Activated B cell treated with CpG ODN at 0.5 μM for 24 hours (primary cell): ENCODE data around the gene MINDY4. TPM values are rescaled to one million over a fixed set of nuclear protein-coding genes. Genes with fewer than 3 reads are reported as not detected.

Source experiments
- ATAC-seq: fragments of 200-7000 bp; cut with Tn5 transposase; one replicate; pipeline ENCODE4 v1.10.0; 2021; ENCODE audit warnings: low read depth, mild to moderate bottlenecking, moderate library complexity
- CTCF ChIA-PET: fragments of 350-600 bp; sonication (Branson Sonifier 250); formaldehyde crosslinking; loops from one replicate; lab custom pipeline; 2021; ENCODE audit warnings: antibody characterized with exemption; lab: Charles Lee
- POLR2A ChIA-PET: fragments of 350-600 bp; sonication (Branson Sonifier 250); formaldehyde crosslinking; loops from one replicate; lab custom pipeline; 2021; ENCODE audit warnings: antibody characterized with exemption; lab: Charles Lee
- DNase-seq: peaks from one replicate; pipeline ENCODE4 v3.0.0; 2022
- H3K27ac Mint-ChIP-seq: one replicate; pipeline ENCODE4 v1.8.0; 2020; ENCODE audit warnings: mixed read lengths
- H3K27me3 Mint-ChIP-seq: one replicate; pipeline ENCODE4 v1.8.0; 2021; ENCODE audit warnings: mixed read lengths
- H3K36me3 Mint-ChIP-seq: one replicate; pipeline ENCODE4 v1.8.0; 2021; ENCODE audit warnings: low read depth, mixed read lengths
- H3K4me1 Mint-ChIP-seq: one replicate; pipeline ENCODE4 v1.8.0; 2021; ENCODE audit warnings: mixed read lengths
- H3K4me3 Mint-ChIP-seq: one replicate; pipeline ENCODE4 v1.8.0; 2020; ENCODE audit warnings: mild to moderate bottlenecking, mixed read lengths
- H3K9me3 Mint-ChIP-seq: one replicate; pipeline ENCODE4 v1.8.0; 2020; ENCODE audit warnings: mixed read lengths
- intact Hi-C: fragments of 100-400 bp; cut with micrococcal nuclease; formaldehyde crosslinking; loops from one replicate; pipeline ENCODE4 v1.15.1; 2024
- total RNA-seq: library from RNA; stranded (reverse); gene quantifications from 2 replicates; pipeline ENCODE4 v1.2.3, GENCODE V29; 2022
- TF ChIP-seq, protein P1 (sequence below): fragments of 200-600 bp; IDR thresholded peaks from one replicate; pipeline ENCODE4 v1.8.0; 2022; ENCODE audit warnings: antibody characterized with exemption, mild to moderate bottlenecking

Gene MINDY4
- total RNA-seq, 1 donor from 2014 or later: 1.2 TPM

DNA sequence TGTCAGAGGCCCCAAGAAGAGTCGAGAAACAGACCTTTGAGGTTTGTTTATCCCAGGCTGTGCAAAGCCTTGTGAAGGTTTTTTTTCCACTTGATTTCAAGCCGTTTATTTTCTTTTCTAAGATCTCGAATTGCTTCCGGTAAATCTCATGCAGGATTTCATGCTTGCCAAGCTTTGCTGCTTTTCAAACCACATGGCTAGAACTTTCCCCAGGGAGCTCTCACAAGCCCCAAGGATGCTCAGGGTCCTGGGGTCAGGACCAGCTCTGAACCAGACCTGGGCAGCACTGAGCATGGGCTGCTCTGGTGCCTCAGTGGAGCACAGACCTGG is 92.5 kb downstream of the MINDY4 start:
- ATAC-seq: no peak
- Mint-ChIP-seq H3K4me3 (no peak overlapping the region), H3K36me3 (no peaks in the 10 kb centered on the region), H3K9me3 (no peaks in the 10 kb centered on the region), H3K27me3 (no peaks in the 10 kb centered on the region), H3K4me1 (no peaks in the 10 kb centered on the region), H3K27ac (no peak overlapping the region)
- intact Hi-C loops: no loop called here
- TF ChIP-seq, protein P1, sequence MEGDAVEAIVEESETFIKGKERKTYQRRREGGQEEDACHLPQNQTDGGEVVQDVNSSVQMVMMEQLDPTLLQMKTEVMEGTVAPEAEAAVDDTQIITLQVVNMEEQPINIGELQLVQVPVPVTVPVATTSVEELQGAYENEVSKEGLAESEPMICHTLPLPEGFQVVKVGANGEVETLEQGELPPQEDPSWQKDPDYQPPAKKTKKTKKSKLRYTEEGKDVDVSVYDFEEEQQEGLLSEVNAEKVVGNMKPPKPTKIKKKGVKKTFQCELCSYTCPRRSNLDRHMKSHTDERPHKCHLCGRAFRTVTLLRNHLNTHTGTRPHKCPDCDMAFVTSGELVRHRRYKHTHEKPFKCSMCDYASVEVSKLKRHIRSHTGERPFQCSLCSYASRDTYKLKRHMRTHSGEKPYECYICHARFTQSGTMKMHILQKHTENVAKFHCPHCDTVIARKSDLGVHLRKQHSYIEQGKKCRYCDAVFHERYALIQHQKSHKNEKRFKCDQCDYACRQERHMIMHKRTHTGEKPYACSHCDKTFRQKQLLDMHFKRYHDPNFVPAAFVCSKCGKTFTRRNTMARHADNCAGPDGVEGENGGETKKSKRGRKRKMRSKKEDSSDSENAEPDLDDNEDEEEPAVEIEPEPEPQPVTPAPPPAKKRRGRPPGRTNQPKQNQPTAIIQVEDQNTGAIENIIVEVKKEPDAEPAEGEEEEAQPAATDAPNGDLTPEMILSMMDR: no peak
- DNase-seq: no peak
- ChIA-PET CTCF (no interaction called here), POLR2A (no interaction called here)

- DNase-seq (no peak), ATAC-seq (no peak)
- Mint-ChIP-seq H3K9me3 (no peaks in the 10 kb centered on the region), H3K27me3 (no peaks in the 10 kb centered on the region), H3K4me1 (no peaks in the 10 kb centered on the region), H3K36me3 (no peaks in the 10 kb centered on the region), H3K27ac (no peak overlapping the region), H3K4me3 (no peak overlapping the region)
- CTCF ChIA-PET: no interaction called here
- intact Hi-C loops: no loop called here
- TF ChIP-seq, protein P1: no peak
- POLR2A ChIA-PET: no interaction called here
These were observed 92.9 kb downstream of the MINDY4 start for GRCh38 chr7:30864101-30864500.

- no peak overlapping the region for H3K27ac Mint-ChIP-seq
- H3K9me3 Mint-ChIP-seq: no peaks in the 10 kb centered on the region
- DNase-seq: no peak
- H3K4me1 Mint-ChIP-seq: no peaks in the 10 kb centered on the region
- intact Hi-C loops: no loop called here
- no peak for ATAC-seq
- ChIA-PET POLR2A (no interaction called here), CTCF (no interaction called here)
- no peaks in the 10 kb centered on the region for H3K27me3 Mint-ChIP-seq
- H3K36me3 Mint-ChIP-seq: no peaks in the 10 kb centered on the region
- H3K4me3 Mint-ChIP-seq: no peak overlapping the region
- TF ChIP-seq, protein P1: no peak
These were observed 93.9 kb downstream of the MINDY4 start for GRCh38 chr7:30865076-30865475.

DNA sequence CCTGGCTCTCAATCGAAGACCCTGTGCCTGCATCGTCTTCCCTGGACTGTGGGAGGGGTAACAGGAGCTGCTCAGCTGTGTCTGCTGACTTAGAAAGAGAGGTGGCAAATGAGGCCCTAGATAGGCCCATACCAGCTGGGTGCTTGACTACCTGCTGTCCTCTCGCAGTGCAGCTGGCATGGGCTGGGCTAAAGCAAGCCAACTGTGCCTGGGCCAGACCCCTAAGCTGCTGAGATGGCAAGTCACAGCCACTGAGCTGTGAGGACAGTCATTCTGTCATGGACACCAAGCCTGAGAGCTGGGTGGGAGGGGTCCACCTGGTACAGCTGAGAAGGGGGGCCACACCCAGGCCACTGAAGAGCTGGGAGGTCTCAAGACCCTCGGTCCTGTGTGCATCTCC is 94.6 kb downstream of the MINDY4 start:
- POLR2A ChIA-PET: no interaction called here
- ATAC-seq: no peak
- no peak overlapping the region for H3K27ac Mint-ChIP-seq
- CTCF ChIA-PET: no interaction called here
- intact Hi-C loops: no loop called here
- TF ChIP-seq, protein P1: no peak
- no peaks in the 10 kb centered on the region for H3K36me3 Mint-ChIP-seq
- DNase-seq: no peak
- no peaks in the 10 kb centered on the region for H3K4me1 Mint-ChIP-seq
- no peaks in the 10 kb centered on the region for H3K9me3 Mint-ChIP-seq
- H3K27me3 Mint-ChIP-seq: no peaks in the 10 kb centered on the region
- no peak overlapping the region for H3K4me3 Mint-ChIP-seq

GRCh38 chr7:30866939-30867338 is 95.7 kb downstream of the MINDY4 start:
- Mint-ChIP-seq H3K27me3 (no peaks in the 10 kb centered on the region), H3K4me1 (no peaks in the 10 kb centered on the region), H3K27ac (no peak overlapping the region), H3K9me3 (no peaks in the 10 kb centered on the region), H3K36me3 (no peaks in the 10 kb centered on the region), H3K4me3 (no peak overlapping the region)
- POLR2A ChIA-PET: no interaction called here
- intact Hi-C loops: no loop called here
- TF ChIP-seq, protein P1: no peak
- DNase-seq (no peak), ATAC-seq (no peak)
- CTCF ChIA-PET: no interaction called here
